Upper lobe of left lung (tissue), 6 donors: ENCODE measurements around the gene CDC42EP1. TPM values are rescaled to one million over a fixed set of nuclear protein-coding genes. Genes with fewer than 3 reads are reported as not detected.

ENCODE experiments used
- ATAC-seq, 2 donors: fragments of 200-7000 bp; cut with Tn5 transposase; one replicate each; pipeline ENCODE4 v1.9.1; 2022; ENCODE audit warnings: mild to moderate bottlenecking in 2 of 2, moderate library complexity in 2 of 2; ENCODE audit not compliant: low FRiP score in 2 of 2
- DNase-seq, 2 donors: peaks; one replicate each; pipeline ENCODE4 v3.0.0-alpha.2; 2019 to 2020
- H3K27ac ChIP-seq, 4 donors: fragments of 200-600 bp; sonication (generic); one replicate each; pipeline ENCODE4 v1.5.1; 2016 to 2019
- H3K27me3 ChIP-seq, 4 donors: fragments of 200-600 bp; sonication (generic); one replicate each; pipeline ENCODE4 v1.5.1; 2017 to 2019
- H3K36me3 ChIP-seq, 4 donors: fragments of 200-600 bp; sonication (generic); one replicate each; pipeline ENCODE4 v1.5.1; 2016 to 2019
- H3K4me1 ChIP-seq, 4 donors: fragments of 200-600 bp; sonication (generic); one replicate each; pipeline ENCODE4 v1.5.1; 2018 to 2019
- H3K4me3 ChIP-seq, 4 donors: fragments of 200-600 bp; sonication (generic); one replicate each; pipeline ENCODE4 v1.5.1; 2017 to 2019; ENCODE audit warnings: mild to moderate bottlenecking in 2 of 4, moderate library complexity in 1 of 4
- H3K9me3 ChIP-seq, 4 donors: fragments of 200-600 bp; sonication (generic); one replicate each; pipeline ENCODE4 v1.5.1; 2018 to 2019
- EP300 ChIP-seq, 4 donors: sonication (generic); formaldehyde crosslinking; IDR thresholded peaks; one replicate each; pipeline ENCODE4 v1.5.1; 2017; ENCODE audit warnings: antibody characterized with exemption in 4 of 4, control low read depth in 2 of 4
- POLR2A ChIP-seq, 4 donors: fragments of 450-650 bp; IDR thresholded peaks; one replicate each; pipeline ENCODE4 v1.5.1; 2016 to 2017; ENCODE audit warnings: antibody characterized with exemption in 4 of 4, mild to moderate bottlenecking in 2 of 4
- POLR2AphosphoS5 ChIP-seq, 2 donors: sonication (generic); formaldehyde crosslinking; IDR thresholded peaks; one replicate each; pipeline ENCODE4 v1.5.1; 2017; ENCODE audit warnings: antibody characterized with exemption in 2 of 2
- WGBS, 2 donors: methylation state at CpG; one replicate each; pipeline ENCODE4 v1.1.5; 2017 to 2018; 5-methylcytosine and 5-hydroxymethylcytosine counted together
- total RNA-seq, 6 donors: library from RNA; depleted of rRNA in 4 of 6; stranded (reverse); fragments of >200 nt in 4 of 6; gene quantifications; one replicate each; pipeline versions ENCODE4 v1.1.0 to v1.2.1, GENCODE V29; 2016 to 2021
- TF ChIP-seq, protein P1 (sequence below), 6 experiments: fragments of 450-650 bp in 4 of 6; fragments of 200-600 bp in 2 of 6; sonication (generic) in 2 of 6; IDR thresholded peaks; one replicate each; pipeline ENCODE4 v1.5.1; 2016 to 2019; ENCODE audit warnings: antibody characterized with exemption in 6 of 6
- donor health status: DM: no; HTN: no; CAD: no; lungs with moderate emphysema.
- donor health status: DM: no; HTN: yes; CAD: no; lungs with severe emphysema.

Gene CDC42EP1
- total RNA-seq, 6 donors from 2014 or later, result 38.8 to 81.7 (median 67.5) TPM

DNA sequence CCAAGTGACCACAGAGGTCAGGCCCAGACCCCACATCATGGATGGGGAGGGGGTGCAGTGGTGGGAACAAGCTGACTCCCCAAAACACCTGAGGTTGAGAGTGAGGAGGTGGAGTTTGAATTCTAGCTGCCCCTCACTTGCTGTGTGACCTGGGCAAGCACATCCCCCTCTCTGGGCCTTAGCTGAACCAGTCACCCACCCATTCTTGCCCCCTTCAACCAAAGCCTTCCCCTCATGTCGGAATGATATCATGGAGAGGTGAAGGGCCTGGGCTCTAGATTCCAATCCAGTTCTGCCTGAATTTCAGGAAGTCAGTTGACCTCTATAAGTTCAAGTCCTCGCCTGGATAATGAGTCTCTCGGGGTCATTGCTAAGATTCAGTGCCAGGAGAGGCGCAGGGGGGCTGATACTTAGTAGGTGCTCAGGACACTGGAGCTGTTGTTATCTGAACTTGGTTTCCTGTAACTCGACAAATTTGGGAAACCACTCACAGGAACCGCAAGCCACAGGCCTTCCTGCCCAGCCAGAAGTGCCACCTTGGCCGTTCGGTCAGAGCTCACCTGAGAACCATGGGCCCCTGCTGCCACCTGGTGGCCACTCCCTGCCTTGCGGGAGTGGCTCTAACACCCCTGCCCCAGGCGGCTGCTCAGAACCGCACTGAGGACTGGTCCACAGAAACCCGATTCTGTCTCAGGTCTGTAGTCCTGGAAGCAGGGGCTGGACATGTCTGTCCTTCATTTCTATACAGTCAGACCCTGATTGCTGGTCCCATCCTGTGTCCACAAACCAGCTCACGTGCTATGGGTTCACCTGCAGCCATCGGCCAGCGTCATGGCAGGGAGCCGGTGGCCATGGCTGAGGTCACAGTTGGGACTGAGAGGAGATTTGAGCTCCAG, 6.9 kb downstream of the CDC42EP1 start:
- Histone ChIP-seq H3K27ac (peak overlapping the region; percentile 67 to 99 (median 82)), H3K4me1 (peaks cover 70 to 83% (median 76%) of the 10 kb centered on the region in 4 donors), H3K27me3 (no peaks in the 10 kb centered on the region), H3K36me3 (peaks cover 5 to 36% (median 17%) of the 10 kb centered on the region in 4 donors), H3K4me3 (peak overlapping the region in 1 of 4 donors; percentile 9), H3K9me3 (no peaks in the 10 kb centered on the region)
- peak; percentile 73 to 89 for ATAC-seq
- peak in 1 of 4 donors; percentile 41 for TF ChIP-seq POLR2A (IDR thresholded peaks at IDR 0.05)
- TF ChIP-seq, protein P1, sequence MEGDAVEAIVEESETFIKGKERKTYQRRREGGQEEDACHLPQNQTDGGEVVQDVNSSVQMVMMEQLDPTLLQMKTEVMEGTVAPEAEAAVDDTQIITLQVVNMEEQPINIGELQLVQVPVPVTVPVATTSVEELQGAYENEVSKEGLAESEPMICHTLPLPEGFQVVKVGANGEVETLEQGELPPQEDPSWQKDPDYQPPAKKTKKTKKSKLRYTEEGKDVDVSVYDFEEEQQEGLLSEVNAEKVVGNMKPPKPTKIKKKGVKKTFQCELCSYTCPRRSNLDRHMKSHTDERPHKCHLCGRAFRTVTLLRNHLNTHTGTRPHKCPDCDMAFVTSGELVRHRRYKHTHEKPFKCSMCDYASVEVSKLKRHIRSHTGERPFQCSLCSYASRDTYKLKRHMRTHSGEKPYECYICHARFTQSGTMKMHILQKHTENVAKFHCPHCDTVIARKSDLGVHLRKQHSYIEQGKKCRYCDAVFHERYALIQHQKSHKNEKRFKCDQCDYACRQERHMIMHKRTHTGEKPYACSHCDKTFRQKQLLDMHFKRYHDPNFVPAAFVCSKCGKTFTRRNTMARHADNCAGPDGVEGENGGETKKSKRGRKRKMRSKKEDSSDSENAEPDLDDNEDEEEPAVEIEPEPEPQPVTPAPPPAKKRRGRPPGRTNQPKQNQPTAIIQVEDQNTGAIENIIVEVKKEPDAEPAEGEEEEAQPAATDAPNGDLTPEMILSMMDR (IDR thresholded peaks at IDR 0.05), result peak; percentile 96 to 99 (median 98)
- peak; percentile 71 to 72 for TF ChIP-seq POLR2AphosphoS5 (IDR thresholded peaks at IDR 0.05)
- TF ChIP-seq EP300 (IDR thresholded peaks at IDR 0.05), result peak in 3 of 4 donors; percentile 64 to 91 (median 74)
- DNase-seq, result peak; percentile 94 to 95
- 28 to 37% methylated on average over 10 to 16 of the region's 16 CpGs for WGBS, 2 donors

DNA sequence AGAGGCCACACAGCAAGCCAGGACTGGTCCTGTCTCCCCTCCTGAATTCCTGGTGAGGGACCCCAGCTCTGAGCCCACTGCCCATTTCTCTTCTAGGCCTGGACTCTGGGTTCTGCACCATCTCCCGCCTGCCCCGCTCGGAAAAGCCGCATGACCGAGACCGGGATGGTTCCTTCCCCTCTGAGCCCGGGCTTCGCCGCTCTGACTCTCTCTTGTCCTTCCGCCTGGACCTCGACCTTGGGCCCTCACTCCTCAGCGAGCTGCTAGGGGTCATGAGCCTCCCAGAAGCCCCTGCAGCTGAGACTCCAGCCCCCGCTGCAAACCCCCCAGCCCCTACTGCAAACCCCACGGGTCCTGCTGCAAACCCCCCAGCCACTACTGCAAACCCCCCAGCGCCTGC, 7.7 kb downstream of the CDC42EP1 start:
- H3K4me3 ChIP-seq, result no peak overlapping the region
- H3K27me3 ChIP-seq, result no peaks in the 10 kb centered on the region
- H3K27ac ChIP-seq, result peak overlapping the region in 2 of 4 donors; percentile 81 to 83
- ATAC-seq, result no peak
- DNase-seq, result no peak
- peaks cover 61 to 75% (median 68%) of the 10 kb centered on the region in 4 donors for H3K4me1 ChIP-seq
- no peaks in the 10 kb centered on the region for H3K9me3 ChIP-seq
- TF ChIP-seq, protein P1 (IDR thresholded peaks at IDR 0.05), result no peak
- TF ChIP-seq POLR2AphosphoS5 (IDR thresholded peaks at IDR 0.05) (no peak), POLR2A (IDR thresholded peaks at IDR 0.05) (no peak)
- peaks cover 5 to 36% (median 17%) of the 10 kb centered on the region in 4 donors for H3K36me3 ChIP-seq
- WGBS, 2 donors, result 90 to 92% methylated on average over 8 to 15 of the region's 15 CpGs

DNA sequence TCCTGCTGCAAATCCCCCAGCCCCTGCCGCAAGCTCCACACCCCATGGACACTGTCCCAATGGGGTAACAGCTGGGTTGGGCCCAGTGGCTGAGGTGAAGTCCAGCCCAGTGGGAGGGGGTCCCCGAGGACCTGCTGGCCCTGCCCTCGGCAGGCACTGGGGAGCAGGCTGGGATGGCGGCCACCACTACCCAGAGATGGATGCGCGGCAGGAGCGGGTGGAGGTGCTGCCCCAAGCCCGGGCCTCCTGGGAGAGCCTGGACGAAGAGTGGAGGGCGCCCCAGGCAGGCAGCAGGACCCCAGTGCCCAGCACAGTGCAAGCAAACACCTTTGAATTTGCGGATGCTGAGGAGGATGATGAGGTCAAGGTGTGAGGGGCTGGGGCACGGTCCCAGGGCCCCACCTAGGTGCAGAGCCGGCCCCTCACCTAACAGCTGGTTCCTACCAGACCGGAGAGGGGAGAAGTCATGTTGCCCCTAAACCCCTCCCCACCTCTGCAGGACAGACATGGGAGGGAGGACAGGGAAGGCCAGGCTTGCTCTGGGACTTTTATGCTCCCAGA, 8.2 kb downstream of the CDC42EP1 start:
- WGBS, 2 donors, result 86 to 93% methylated on average over 3 to 14 of the region's 14 CpGs
- peak overlapping the region; percentile 49 to 83 (median 67) for H3K27ac ChIP-seq

DNA sequence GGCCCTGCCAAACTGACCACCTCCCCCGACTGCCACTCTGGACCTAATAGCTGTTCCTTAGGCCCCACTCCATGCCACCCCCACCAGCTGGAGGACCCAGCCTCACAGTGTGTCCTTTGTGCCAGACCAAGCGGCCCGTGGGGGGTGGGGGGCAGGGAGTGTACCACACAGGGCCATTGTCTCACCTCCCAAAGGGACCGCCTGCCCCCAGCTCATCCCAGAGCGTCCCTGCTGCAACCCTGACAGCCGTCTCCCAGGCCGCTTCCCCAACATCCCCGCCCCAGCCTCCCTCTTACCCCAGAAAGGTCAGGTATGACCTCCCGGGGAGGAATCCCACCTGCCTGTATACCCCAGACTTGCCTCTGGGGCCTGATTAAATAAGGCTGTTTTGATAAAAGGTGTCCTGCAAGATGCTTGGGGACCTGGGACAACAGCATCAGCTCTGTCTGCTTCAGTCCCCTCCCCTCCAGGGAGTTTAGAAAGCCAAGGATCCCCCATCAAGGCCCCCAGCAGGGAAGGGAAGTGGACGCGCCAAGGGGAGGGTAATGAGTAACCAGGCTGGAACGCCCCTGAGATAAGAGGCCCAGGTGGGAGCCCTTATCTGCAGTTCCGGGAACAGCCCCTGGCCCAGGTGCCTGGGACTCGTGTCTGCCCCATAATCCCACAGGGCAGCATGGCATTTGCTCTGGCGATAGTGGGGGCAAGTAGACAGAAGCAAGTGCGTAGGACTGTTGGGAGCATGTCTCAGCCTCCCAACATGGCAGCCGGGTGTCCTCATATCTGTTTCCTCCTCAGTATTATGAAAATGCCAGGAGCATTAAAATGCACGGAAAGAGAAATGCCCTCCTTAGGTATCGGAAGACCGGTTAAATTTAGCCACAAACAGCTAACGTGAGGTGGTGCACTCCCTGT, 9.0 kb downstream of the CDC42EP1 start:
- DNase-seq (peak in 1 of 2 donors; percentile 84), ATAC-seq (peak in 1 of 2 donors; percentile 37)
- 55 to 65% methylated on average over 15 to 21 of the region's 21 CpGs for WGBS, 2 donors
- H3K36me3 ChIP-seq, result peaks cover 5 to 36% (median 17%) of the 10 kb centered on the region in 4 donors
- H3K9me3 ChIP-seq, result no peaks in the 10 kb centered on the region
- peak overlapping the region; percentile 49 to 83 (median 67) for H3K27ac ChIP-seq
- TF ChIP-seq POLR2AphosphoS5 (IDR thresholded peaks at IDR 0.05), result peak in 1 of 2 donors; percentile 49
- peak in 3 of 4 donors; percentile 6 to 83 (median 43) for TF ChIP-seq EP300 (IDR thresholded peaks at IDR 0.05)
- peak in 1 of 4 donors; percentile 60 for TF ChIP-seq POLR2A (IDR thresholded peaks at IDR 0.05)
- TF ChIP-seq, protein P1 (IDR thresholded peaks at IDR 0.05), result no peak
- H3K4me1 ChIP-seq, result peaks cover 49 to 65% (median 55%) of the 10 kb centered on the region in 4 donors
- H3K4me3 ChIP-seq, result no peak overlapping the region
- no peaks in the 10 kb centered on the region for H3K27me3 ChIP-seq

More for the DNA sequence above, 8.2 kb downstream of the CDC42EP1 start:
- no peak for DNase-seq
- no peak for ATAC-seq
- Histone ChIP-seq H3K36me3 (peaks cover 5 to 36% (median 17%) of the 10 kb centered on the region in 4 donors), H3K9me3 (no peaks in the 10 kb centered on the region), H3K27me3 (no peaks in the 10 kb centered on the region), H3K4me3 (no peak overlapping the region), H3K4me1 (peaks cover 56 to 69% (median 63%) of the 10 kb centered on the region in 4 donors)
- TF ChIP-seq EP300 (IDR thresholded peaks at IDR 0.05) (no peak), POLR2A (IDR thresholded peaks at IDR 0.05) (no peak), POLR2AphosphoS5 (IDR thresholded peaks at IDR 0.05) (no peak)
- TF ChIP-seq, protein P1 (IDR thresholded peaks at IDR 0.05), result no peak
